Neural crest cell (in vitro differentiated cells): Measurements from ENCODE around the gene PRORP. TPM values are rescaled to one million over a fixed set of nuclear protein-coding genes. Genes with fewer than 3 reads are reported as not detected.
"Not testable (repeated sequence)": the region's sequence is repeated elsewhere in the genome, so short reads cannot be mapped to it uniquely, and the experiment has no call there.

Experiments used
- DNase-seq: peaks from one replicate; pipeline ENCODE4 v3.0.0; 2021; ENCODE audit warnings: low read depth, mixed read lengths, low spot score
- H3K27ac Mint-ChIP-seq: one replicate; pipeline ENCODE4 v1.8.0; 2021; ENCODE audit warnings: mild to moderate bottlenecking, mixed read lengths; ENCODE audit not compliant: unreplicated experiment
- H3K27me3 Mint-ChIP-seq: 2 replicates; pipeline ENCODE4 v1.8.0; 2021; ENCODE audit warnings: low read depth, mild to moderate bottlenecking, mixed read lengths
- H3K36me3 Mint-ChIP-seq: 2 replicates; pipeline ENCODE4 v1.8.0; 2021; ENCODE audit warnings: low read depth, mild to moderate bottlenecking, mixed read lengths
- H3K4me1 Mint-ChIP-seq: 2 replicates; pipeline ENCODE4 v1.8.0; 2021; ENCODE audit warnings: mixed read lengths
- H3K4me3 Mint-ChIP-seq: one replicate; pipeline ENCODE4 v1.8.0; 2021; ENCODE audit warnings: mild to moderate bottlenecking, mixed read lengths
- H3K9me3 Mint-ChIP-seq: 2 replicates; pipeline ENCODE4 v1.8.0; 2021; ENCODE audit warnings: mixed read lengths
- CTCF ChIP-seq: fragments of 200-600 bp; sonication (generic); conservative IDR thresholded peaks from 2 replicates; pipeline ENCODE4 v1.5.0; 2021; ENCODE audit warnings: antibody characterized with exemption, mild to moderate bottlenecking
- total RNA-seq: library from RNA; stranded (reverse); gene quantifications from 2 replicates; pipeline ENCODE4 v1.2.1, GENCODE V29; 2021

The PRORP gene
- total RNA-seq, 1 donor from 2014 or later = 46.6 TPM

DNA sequence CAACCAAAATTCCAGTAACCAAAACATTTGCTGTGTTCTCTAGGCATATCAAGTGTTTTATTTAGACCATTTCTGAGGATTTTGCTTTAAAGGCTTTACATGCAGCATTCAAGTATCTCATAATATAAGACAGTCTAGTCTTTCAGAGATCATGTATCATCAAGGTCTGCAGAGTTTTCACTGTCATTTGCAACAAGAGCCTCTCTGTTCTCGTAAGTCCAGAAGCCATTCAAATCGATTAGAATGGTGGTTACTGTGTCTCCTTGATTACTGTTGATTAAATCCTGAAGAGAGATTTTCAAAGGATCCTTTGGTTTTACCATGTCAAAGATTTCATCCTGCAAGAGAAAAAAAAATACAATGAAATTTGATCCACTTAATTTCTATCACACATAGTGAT lies 36.9 kb upstream of the PRORP start:
- H3K4me1 Mint-ChIP-seq = peaks cover 9% of the 10 kb centered on the region
- DNase-seq = no peak
- no peak overlapping the region for H3K4me3 Mint-ChIP-seq
- H3K27ac Mint-ChIP-seq = no peak overlapping the region
- no peak for TF ChIP-seq CTCF
- H3K27me3 Mint-ChIP-seq = no peaks in the 10 kb centered on the region
- no peaks in the 10 kb centered on the region for H3K9me3 Mint-ChIP-seq
- H3K36me3 Mint-ChIP-seq = peaks cover 15% of the 10 kb centered on the region

- H3K9me3 Mint-ChIP-seq = no peaks in the 10 kb centered on the region
- no peak for TF ChIP-seq CTCF
- H3K36me3 Mint-ChIP-seq = peaks cover 27% of the 10 kb centered on the region
- DNase-seq = no peak
- no peaks in the 10 kb centered on the region for H3K27me3 Mint-ChIP-seq
- peaks cover 9% of the 10 kb centered on the region for H3K4me1 Mint-ChIP-seq
- no peak overlapping the region for H3K27ac Mint-ChIP-seq
- H3K4me3 Mint-ChIP-seq = no peak overlapping the region
Measured at GRCh38 chr14:35088514-35088913, 33.8 kb upstream of the PRORP start.

DNA sequence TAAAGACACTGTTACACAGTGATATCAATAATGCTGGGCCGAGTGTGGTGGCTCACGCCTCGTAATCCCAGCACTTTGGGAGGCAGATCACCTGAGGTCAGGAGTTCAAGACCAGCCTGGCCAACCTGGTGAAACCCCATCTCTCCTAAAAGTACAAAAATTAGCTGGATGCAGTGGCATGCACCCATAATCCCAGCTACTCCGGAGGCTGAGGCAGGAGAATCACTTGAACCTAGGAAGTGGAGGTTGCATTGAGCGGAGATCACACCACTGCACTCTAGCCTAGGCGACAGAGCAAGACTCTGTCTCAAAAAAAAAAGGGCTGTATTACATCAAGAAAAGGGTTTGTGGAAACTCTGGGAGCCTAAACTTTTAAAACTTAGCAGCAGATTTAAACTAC lies 27.7 kb upstream of the PRORP start:
- H3K36me3 Mint-ChIP-seq = peaks cover 28% of the 10 kb centered on the region
- DNase-seq, H3K9me3 Mint-ChIP-seq, H3K4me3 Mint-ChIP-seq, H3K27me3 Mint-ChIP-seq, H3K4me1 Mint-ChIP-seq, H3K27ac Mint-ChIP-seq: not testable (repeated sequence)

DNA sequence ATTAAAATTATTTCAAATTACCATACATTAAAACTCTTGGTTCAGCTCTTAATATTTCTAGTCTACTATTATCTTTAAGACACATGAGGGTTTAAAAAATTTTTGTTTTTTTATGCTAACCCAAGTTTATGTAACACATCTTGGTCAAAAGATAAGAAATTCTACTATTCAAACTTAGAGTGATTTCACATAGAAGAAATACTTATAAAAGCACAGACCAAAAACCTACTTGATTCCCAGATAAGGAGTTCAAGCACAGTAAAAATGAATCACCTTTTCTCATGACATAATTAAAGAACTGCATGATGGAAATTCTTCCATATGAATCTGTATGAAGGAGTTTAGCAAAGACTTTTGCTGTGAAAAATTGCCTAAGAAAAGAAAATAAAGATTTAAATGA lies 14.5 kb upstream of the PRORP start:
- no peak for TF ChIP-seq CTCF
- no peaks in the 10 kb centered on the region for H3K4me1 Mint-ChIP-seq
- peaks cover 34% of the 10 kb centered on the region for H3K36me3 Mint-ChIP-seq

DNA sequence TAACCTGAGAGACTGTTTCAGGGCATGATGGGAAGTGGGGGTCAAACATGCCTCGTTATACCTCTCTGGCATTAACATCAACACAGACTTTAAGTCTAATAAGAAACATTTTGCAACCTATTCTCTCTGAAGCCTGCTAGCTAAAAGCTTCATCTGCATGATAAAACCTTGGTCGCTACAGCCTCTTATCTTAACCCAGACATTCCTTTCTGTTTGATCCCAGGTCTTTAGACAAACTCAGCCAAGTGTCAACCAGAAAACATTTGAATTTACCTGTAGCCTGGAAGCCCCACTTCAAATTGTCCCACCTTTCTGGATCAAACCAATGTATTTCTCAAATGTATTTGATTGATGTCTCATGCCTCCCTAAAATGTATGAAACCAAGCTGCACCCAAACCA lies 9.7 kb upstream of the PRORP start:
- Mint-ChIP-seq H3K36me3 (peaks cover 45% of the 10 kb centered on the region), H3K4me3 (no peak overlapping the region), H3K27ac (no peak overlapping the region), H3K27me3 (no peaks in the 10 kb centered on the region), H3K4me1 (no peaks in the 10 kb centered on the region), H3K9me3 (peaks cover 2% of the 10 kb centered on the region)
- no peak for DNase-seq
- TF ChIP-seq CTCF = no peak

More for the DNA sequence above, 14.5 kb upstream of the PRORP start:
- peaks cover 2% of the 10 kb centered on the region for H3K9me3 Mint-ChIP-seq
- no peaks in the 10 kb centered on the region for H3K27me3 Mint-ChIP-seq
- H3K4me3 Mint-ChIP-seq = no peak overlapping the region
- no peak for DNase-seq
- H3K27ac Mint-ChIP-seq = no peak overlapping the region

DNA sequence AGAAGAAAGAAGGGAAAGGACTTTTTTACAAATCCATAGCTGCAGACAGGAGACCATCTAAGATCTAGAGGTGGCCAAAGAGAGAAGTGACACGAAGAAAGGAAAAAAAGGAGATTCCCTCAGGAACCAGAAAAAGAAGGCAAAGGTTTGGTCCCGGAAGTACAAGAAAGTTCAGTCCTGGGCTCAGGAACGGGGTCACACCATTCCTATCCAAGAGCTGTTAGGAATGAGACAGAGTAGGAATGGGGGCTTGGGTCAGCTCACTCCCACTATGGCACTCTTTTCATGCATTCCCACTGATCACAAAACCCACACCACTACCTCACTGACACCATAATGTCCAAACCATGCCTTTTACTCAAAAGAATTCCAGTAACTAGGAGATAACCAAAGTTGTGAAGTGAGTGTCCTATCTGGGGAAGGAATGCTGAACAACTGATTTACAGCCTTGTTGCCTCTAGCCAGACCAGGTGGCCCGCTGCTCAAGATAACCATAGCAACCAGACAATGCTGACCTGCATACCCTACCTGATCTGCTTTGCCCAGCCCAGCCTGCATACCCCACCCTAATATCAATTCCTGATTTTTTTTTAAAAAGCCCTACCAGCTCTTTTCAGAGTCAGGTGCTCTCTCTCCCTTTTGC lies 8.9 kb upstream of the PRORP start:
- H3K27ac Mint-ChIP-seq = peak overlapping the region; percentile 45
- peaks cover 45% of the 10 kb centered on the region for H3K36me3 Mint-ChIP-seq
- H3K9me3 Mint-ChIP-seq = peaks cover 2% of the 10 kb centered on the region
- H3K4me3 Mint-ChIP-seq = no peak overlapping the region
- DNase-seq = no peak
- TF ChIP-seq CTCF = no peak
- no peaks in the 10 kb centered on the region for H3K27me3 Mint-ChIP-seq
- H3K4me1 Mint-ChIP-seq = peaks cover 6% of the 10 kb centered on the region
